AG04449 (cell line): Measurements from ENCODE around the gene STMN3.
A peak's percentile ranks its signal among the peaks of the same experiment; 100 is the strongest.
"Not testable (repeated sequence)": the region's sequence is repeated elsewhere in the genome, so short reads cannot be mapped to it uniquely, and the experiment has no call there.

ENCODE experiments used
- CTCF ChIA-PET: fragments of 350-600 bp; formaldehyde crosslinking; extraction: SDS; loops from one replicate; lab custom pipeline; 2021; ENCODE audit warnings: antibody characterized with exemption; lab: Yijun Ruan, JAX
- POLR2A ChIA-PET: fragments of 400-600, 350-600 bp; formaldehyde crosslinking; extraction: SDS; loops from one replicate; lab custom pipeline; 2020; ENCODE audit warnings: antibody characterized with exemption, inconsistent platforms; lab: Yijun Ruan, JAX
- DNase-seq: peaks from one replicate; pipeline ENCODE4 v3.0.0-alpha.2; 2010; ENCODE audit warnings: low read depth, low spot score
- H3K4me3 ChIP-seq: 2 replicates; pipeline ENCODE4 v1.5.1; 2011; ENCODE audit warnings: low read depth, mild to moderate bottlenecking, control low read depth, low read length
- TF ChIP-seq, protein P1 (sequence below): IDR thresholded peaks from one replicate; pipeline ENCODE4 v1.5.1; 2011; ENCODE audit warnings: mild to moderate bottlenecking, moderate library complexity, low read length, control low read depth, inconsistent platforms; ENCODE audit not compliant: insufficient read depth; ENCODE audit errors: missing control alignments

Gene STMN3

DNA sequence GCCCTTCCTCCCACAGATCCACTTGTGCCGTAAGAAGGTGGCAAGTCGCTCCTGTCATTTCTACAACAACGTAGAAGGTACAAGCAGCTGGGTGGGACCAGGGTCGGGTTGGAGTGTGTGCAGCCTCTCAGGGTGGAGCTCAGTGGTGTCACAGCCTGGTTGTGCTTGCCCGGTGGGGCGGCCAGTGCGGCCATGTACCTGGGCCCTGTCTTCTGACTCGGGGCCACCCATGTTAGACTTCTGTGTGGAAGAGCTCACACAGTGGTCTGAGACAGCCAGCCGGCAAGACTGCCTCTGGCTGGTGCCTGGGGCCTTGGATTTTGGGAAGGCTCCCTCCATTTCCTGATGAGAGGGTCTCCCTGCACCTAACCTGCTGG, 9.6 kb upstream of the STMN3 start:
- TF ChIP-seq, protein P1, sequence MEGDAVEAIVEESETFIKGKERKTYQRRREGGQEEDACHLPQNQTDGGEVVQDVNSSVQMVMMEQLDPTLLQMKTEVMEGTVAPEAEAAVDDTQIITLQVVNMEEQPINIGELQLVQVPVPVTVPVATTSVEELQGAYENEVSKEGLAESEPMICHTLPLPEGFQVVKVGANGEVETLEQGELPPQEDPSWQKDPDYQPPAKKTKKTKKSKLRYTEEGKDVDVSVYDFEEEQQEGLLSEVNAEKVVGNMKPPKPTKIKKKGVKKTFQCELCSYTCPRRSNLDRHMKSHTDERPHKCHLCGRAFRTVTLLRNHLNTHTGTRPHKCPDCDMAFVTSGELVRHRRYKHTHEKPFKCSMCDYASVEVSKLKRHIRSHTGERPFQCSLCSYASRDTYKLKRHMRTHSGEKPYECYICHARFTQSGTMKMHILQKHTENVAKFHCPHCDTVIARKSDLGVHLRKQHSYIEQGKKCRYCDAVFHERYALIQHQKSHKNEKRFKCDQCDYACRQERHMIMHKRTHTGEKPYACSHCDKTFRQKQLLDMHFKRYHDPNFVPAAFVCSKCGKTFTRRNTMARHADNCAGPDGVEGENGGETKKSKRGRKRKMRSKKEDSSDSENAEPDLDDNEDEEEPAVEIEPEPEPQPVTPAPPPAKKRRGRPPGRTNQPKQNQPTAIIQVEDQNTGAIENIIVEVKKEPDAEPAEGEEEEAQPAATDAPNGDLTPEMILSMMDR = no peak
- ChIA-PET POLR2A (no interaction called here), CTCF (no interaction called here)
- H3K4me3 ChIP-seq = no peak overlapping the region
- DNase-seq = no peak

DNA sequence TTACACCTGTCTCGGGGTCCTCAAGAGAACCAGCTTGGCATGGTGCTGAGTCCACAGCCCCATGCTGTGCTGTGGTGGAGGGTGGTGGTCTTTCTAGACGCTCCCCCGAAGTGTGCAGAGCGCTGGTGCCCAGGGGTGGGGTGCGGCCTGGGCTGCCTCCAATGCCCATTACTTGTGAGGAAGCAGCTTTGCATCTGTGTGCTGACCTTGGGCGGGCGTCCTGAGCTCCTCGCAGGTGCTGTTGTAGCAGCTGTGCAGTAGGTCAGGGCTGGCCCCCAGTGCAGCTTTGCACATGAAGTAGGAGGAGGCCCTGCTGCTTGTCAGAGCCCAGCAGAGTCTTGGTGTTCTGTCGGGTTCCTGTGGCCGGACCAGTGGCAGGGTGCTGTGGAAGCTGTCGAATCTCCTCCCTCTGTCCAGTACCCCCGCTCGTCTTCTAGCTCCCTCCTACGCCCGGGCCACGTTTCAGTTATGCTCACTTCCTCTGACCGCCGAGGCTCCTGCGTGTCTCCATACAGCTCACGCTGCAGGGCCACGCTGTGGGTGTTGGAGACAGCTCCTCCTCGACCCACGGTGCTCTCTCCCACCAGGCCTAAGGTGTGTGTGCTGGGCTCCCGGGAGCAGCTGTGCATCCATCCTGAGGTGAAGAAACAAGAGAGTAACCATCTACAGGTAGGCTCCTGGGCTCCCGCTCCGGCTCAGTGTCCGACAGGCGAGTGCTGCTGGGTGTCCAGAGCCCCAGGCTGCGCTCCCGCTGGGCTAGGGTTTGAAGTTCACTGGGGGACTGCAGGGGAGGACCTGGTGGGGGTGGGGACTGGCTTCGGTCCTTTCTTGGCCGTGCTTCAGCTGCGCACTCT, 9.0 kb upstream of the STMN3 start:
- H3K4me3 ChIP-seq = no peak overlapping the region
- TF ChIP-seq, protein P1 = no peak
- ChIA-PET POLR2A (interaction anchor here (0.6 kb wide), 1 partner anchor 84 kb away, joined by 3 read pairs; no protein-coding TSS in a partner anchor), CTCF (interaction anchor here (1.1 kb wide), 1 partner anchor 20 kb away, joined by 3 read pairs; no protein-coding TSS in a partner anchor)
- DNase-seq = no peak

DNA sequence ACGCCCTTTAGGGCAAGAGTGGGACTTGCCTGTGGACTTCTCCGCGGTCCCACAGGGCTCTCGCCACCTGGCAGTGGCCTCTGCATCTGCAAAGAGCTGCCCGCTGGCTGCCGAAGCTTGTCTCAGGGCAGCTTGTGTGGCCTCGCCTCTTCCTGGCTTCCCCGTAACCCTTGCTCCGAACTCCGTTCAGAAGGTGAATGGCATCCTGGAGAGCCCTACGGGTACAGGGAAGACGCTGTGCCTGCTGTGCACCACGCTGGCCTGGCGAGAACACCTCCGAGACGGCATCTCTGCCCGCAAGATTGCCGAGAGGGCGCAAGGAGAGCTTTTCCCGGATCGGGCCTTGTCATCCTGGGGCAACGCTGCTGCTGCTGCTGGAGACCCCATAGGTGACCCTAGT, 7.9 kb upstream of the STMN3 start:
- ChIA-PET CTCF (interaction anchor here (1.1 kb wide), 1 partner anchor 22 kb away, joined by 3 read pairs; no protein-coding TSS in a partner anchor), POLR2A (interaction anchor here (0.7 kb wide), 1 partner anchor 21 kb away, joined by 3 read pairs; no protein-coding TSS in a partner anchor)
- TF ChIP-seq, protein P1 = no peak
- H3K4me3 ChIP-seq = no peak overlapping the region
- no peak for DNase-seq

DNA sequence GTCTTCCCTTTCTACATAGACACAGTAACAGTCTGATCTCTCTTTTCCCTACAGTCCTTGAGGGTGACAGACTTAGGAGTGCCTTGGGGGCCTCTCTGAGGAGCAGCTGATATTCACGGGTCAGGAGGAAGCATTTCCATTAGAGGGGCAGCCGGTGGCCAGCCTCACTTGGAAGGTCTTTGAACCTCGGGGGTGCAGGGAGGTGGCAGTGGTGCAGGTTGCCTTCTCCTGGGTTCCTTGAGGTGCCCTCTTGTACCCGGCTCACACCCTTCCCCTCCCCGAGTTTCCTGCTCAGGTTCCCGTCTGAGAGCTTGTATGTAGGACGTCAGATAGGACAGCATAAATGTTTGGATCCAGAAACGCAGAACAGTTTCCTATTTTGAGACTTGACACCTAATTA, 7.4 kb upstream of the STMN3 start:
- H3K4me3 ChIP-seq = no peak overlapping the region
- DNase-seq = no peak
- POLR2A ChIA-PET = interaction anchor here (0.7 kb wide), 1 partner anchor 22 kb away, joined by 3 read pairs; no protein-coding TSS in a partner anchor
- CTCF ChIA-PET = no interaction called here
- TF ChIP-seq, protein P1 = no peak

DNA sequence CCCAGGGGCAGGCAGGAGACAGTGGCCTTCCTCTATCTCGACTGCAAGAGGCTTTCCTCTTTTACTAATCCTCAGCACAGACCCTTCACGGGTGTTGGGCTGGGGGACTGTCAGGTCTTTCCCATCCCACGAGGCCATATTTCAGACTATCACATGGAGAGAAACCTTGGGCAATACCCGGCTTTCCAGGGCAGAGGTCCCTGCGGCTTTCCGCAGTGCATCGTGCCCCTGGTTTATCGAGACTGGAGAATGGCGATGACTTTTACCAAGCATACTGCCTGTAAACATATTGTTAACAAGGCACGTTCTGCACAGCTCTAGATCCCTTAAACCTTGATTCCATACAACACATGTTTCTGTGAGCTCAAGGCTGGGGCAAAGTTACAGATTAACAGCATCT, 7.0 kb upstream of the STMN3 start:
- CTCF ChIA-PET, H3K4me3 ChIP-seq, DNase-seq, POLR2A ChIA-PET: not testable (repeated sequence)

DNA sequence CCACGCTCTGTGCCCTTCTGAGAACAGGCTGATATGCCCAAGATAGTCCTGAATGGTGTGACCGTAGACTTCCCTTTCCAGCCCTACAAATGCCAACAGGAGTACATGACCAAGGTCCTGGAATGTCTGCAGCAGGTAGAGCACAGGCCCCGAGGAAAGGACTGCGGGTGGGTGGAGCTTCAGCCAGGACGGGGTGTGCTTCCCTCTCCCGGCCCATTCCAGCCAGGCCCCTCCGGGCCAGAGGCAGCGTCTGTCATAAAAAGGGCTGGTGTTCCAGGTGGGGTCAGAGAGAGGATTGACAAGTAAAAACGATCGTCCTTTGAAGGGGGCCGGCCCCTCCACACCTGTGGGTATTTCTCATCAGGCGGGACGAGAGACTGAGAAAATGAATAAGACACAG, 6.1 kb upstream of the STMN3 start:
- H3K4me3 ChIP-seq = peak overlapping the region; percentile 88
- ChIA-PET CTCF (no interaction called here), POLR2A (interaction anchor here (0.6 to 1.9 kb wide), 4 partner anchors 20 to 321 kb away, joined by 3 to 5 read pairs (median 3); partner anchors contain the start of gene PRPF6)
- TF ChIP-seq, protein P1 = no peak
- no peak for DNase-seq
